HepG2 (cell line): Measurements from ENCODE around the gene ASB3. TPM values are rescaled to one million over a fixed set of nuclear protein-coding genes. Genes with fewer than 3 reads are reported as not detected.

Source experiments
- ADNP ChIP-seq: sonication (generic); formaldehyde crosslinking; IDR thresholded peaks from 2 replicates; pipeline ENCODE4 v1.4.0; 2020; ENCODE audit warnings: missing genetic modification reagents
- GABPB1 ChIP-seq: IDR thresholded peaks from 2 replicates; pipeline ENCODE4 v1.6.1; 2016; ENCODE audit warnings: mild to moderate bottlenecking, missing genetic modification reagents, moderate library complexity, missing compliant biosample characterization
- HBP1 ChIP-seq: IDR thresholded peaks from 2 replicates; pipeline ENCODE4 v1.6.1; 2016; ENCODE audit warnings: low read depth, control low read depth
- HCFC1 ChIP-seq: fragments of 150-350 bp; IDR thresholded peaks from 2 replicates; pipeline ENCODE4 v1.6.1; 2014; ENCODE audit warnings: low read depth, low read length
- HOMEZ ChIP-seq: IDR thresholded peaks from 2 replicates; pipeline ENCODE4 v1.6.1; 2016; ENCODE audit warnings: low read depth
- HOXA5 ChIP-seq: sonication (generic); formaldehyde crosslinking; IDR thresholded peaks from 2 replicates; pipeline ENCODE4 v1.4.0; 2020; ENCODE audit warnings: missing genetic modification reagents
- KMT2B ChIP-seq: IDR thresholded peaks from 2 replicates; pipeline ENCODE4 v1.6.1; 2016; ENCODE audit warnings: missing genetic modification reagents, missing compliant biosample characterization
- PLRG1 ChIP-seq: fragments of 450-650 bp; conservative IDR thresholded peaks from 2 replicates; pipeline ENCODE4 v1.6.1; 2016
- PLSCR1 ChIP-seq: sonication (generic); formaldehyde crosslinking; IDR thresholded peaks from 2 replicates; pipeline ENCODE4 v1.5.0; 2020; ENCODE audit warnings: missing genetic modification reagents, mild to moderate bottlenecking, borderline replicate concordance
- POGZ ChIP-seq: sonication (generic); formaldehyde crosslinking; IDR thresholded peaks from 2 replicates; pipeline ENCODE4 v1.4.0; 2020; ENCODE audit warnings: mild to moderate bottlenecking, missing genetic modification reagents
- SALL2 ChIP-seq: sonication (generic); formaldehyde crosslinking; IDR thresholded peaks from 2 replicates; pipeline ENCODE4 v1.8.1; 2023; ENCODE audit warnings: mild to moderate bottlenecking, missing genetic modification reagents, inconsistent platforms
- SMAD1 ChIP-seq: sonication (generic); formaldehyde crosslinking; IDR thresholded peaks from 2 replicates; pipeline ENCODE4 v1.4.0; 2020; ENCODE audit warnings: missing genetic modification reagents, low read depth, mild to moderate bottlenecking, borderline replicate concordance
- ZC3H4 ChIP-seq: sonication (generic); formaldehyde crosslinking; IDR thresholded peaks from 2 replicates; pipeline ENCODE4 v1.4.0; 2020; ENCODE audit warnings: missing genetic modification reagents, borderline replicate concordance
- ZNF253 ChIP-seq: sonication (generic); formaldehyde crosslinking; IDR thresholded peaks from 2 replicates; pipeline ENCODE4 v1.8.0; 2022; ENCODE audit warnings: mild to moderate bottlenecking, missing genetic modification reagents, borderline replicate concordance
- ZNF317 ChIP-seq: sonication (generic); formaldehyde crosslinking; IDR thresholded peaks from 2 replicates; pipeline ENCODE4 v1.5.0; 2020; ENCODE audit warnings: mild to moderate bottlenecking, missing genetic modification reagents
- ZNF441 ChIP-seq: sonication (generic); formaldehyde crosslinking; IDR thresholded peaks from 2 replicates; pipeline ENCODE4 v1.7.0; 2021; ENCODE audit warnings: missing genetic modification reagents, borderline replicate concordance
- ZNF503 ChIP-seq: sonication (generic); formaldehyde crosslinking; IDR thresholded peaks from 2 replicates; pipeline ENCODE4 v1.4.0; 2020; ENCODE audit warnings: missing genetic modification reagents
- ZNF543 ChIP-seq: sonication (generic); formaldehyde crosslinking; IDR thresholded peaks from 2 replicates; pipeline ENCODE4 v1.4.0; 2020; ENCODE audit warnings: mild to moderate bottlenecking, missing genetic modification reagents
- ZNF558 ChIP-seq: sonication (generic); formaldehyde crosslinking; IDR thresholded peaks from 2 replicates; pipeline ENCODE4 v1.9.0; 2022; ENCODE audit warnings: mild to moderate bottlenecking, missing genetic modification reagents, borderline replicate concordance
- ZNF562 ChIP-seq: sonication (generic); formaldehyde crosslinking; IDR thresholded peaks from 2 replicates; pipeline ENCODE4 v1.8.0; 2022; ENCODE audit warnings: missing genetic modification reagents, borderline replicate concordance
- ZNF709 ChIP-seq: sonication (generic); formaldehyde crosslinking; IDR thresholded peaks from 2 replicates; pipeline ENCODE4 v1.5.0; 2020; ENCODE audit warnings: mild to moderate bottlenecking, missing genetic modification reagents
- ZNF746 ChIP-seq: sonication (generic); formaldehyde crosslinking; IDR thresholded peaks from 2 replicates; pipeline ENCODE4 v1.8.0; 2022; ENCODE audit warnings: mild to moderate bottlenecking, missing genetic modification reagents
- ZNF761 ChIP-seq: sonication (generic); formaldehyde crosslinking; conservative IDR thresholded peaks from 2 replicates; pipeline ENCODE4 v1.4.0; 2020; ENCODE audit warnings: mild to moderate bottlenecking, missing genetic modification reagents
- polyA plus RNA-seq, 8 experiments: library from polyadenylated mRNA; depleted of rRNA in 3 of 8; stranded (reverse) in 7 of 8; unstranded in 1 of 8; fragments of >200 nt; fragmentation: Illumina TruSeq in 4 of 8; extraction: Trizol in 4 of 8; gene quantifications; 2 replicates each; pipeline versions ENCODE4 v1.2.1 to v1.2.3, GENCODE V29; 2011 to 2016; ENCODE audit warnings: low read depth in 4 of 8, missing spikeins in 1 of 8, mixed read lengths in 1 of 8; ENCODE audit not compliant: insufficient read depth in 1 of 8
- total RNA-seq, 5 experiments: library from RNA; depleted of rRNA; stranded (reverse); fragments of >200 nt; fragmentation: Illumina TruSeq; extraction: Trizol; gene quantifications; 2 replicates each; pipeline ENCODE4 v1.2.3, GENCODE V29; 2016; ENCODE audit warnings: low read depth in 1 of 5

ASB3 gene
- total and polyA plus RNA-seq, 2 of the 13 experiments (the other 11 are each of a cell fraction or from before 2014, with no cell fraction given) = 40.1 to 41.8 TPM

- TF ChIP-seq SALL2 (CRISPR knock-in tag) (peak; percentile 99), HCFC1 (peak; percentile 79), ZNF562 (CRISPR knock-in tag) (no peak; the same call in 1 of the 2 replicates), ZNF503 (CRISPR knock-in tag) (peak; percentile 94), ZNF746 (CRISPR knock-in tag) (peak; percentile 68; the same call in 1 of the 2 replicates), ZNF441 (peak; percentile 7), ZNF709 (CRISPR knock-in tag) (peak; percentile 66; the same call in 1 of the 2 replicates), ZNF253 (CRISPR knock-in tag) (peak; percentile 62; the same call in 1 of the 2 replicates), POGZ (CRISPR knock-in tag) (peak; percentile 99), ZNF317 (CRISPR knock-in tag) (peak; percentile 93), HOMEZ (peak; percentile 82), KMT2B (CRISPR knock-in tag) (peak; percentile 100), HBP1 (CRISPR knock-in tag) (peak; percentile 89; the same call in 1 of the 2 replicates), PLSCR1 (no peak), ZC3H4 (CRISPR knock-in tag) (peak; percentile 34; the same call in 1 of the 2 replicates), ZNF543 (CRISPR knock-in tag) (peak; percentile 83; the same call in 1 of the 2 replicates), ZNF558 (peak; percentile 77; the same call in 1 of the 2 replicates), PLRG1 (no peak), GABPB1 (CRISPR knock-in tag) (peak; percentile 100), ADNP (CRISPR knock-in tag) (no peak), ZNF761 (CRISPR knock-in tag) (peak; percentile 83; the same call in 1 of the 2 replicates), SMAD1 (CRISPR knock-in tag) (no peak; the same call in 1 of the 2 replicates), HOXA5 (CRISPR knock-in tag) (peak; percentile 99)
These were observed at the start of gene ASB3, which contains the start of gene ERLEC1 (continued) for GRCh38 chr2:53786705-53787613.
